Fibroblast of lung (primary cell): Measurements from ENCODE around the gene TARBP1. TPM values are rescaled to one million over a fixed set of nuclear protein-coding genes. Genes with fewer than 3 reads are reported as not detected.

Source experiments
- DNase-seq, 2 donors: peaks; one replicate each; pipeline versions ENCODE4 v3.0.0 to v3.0.0-alpha.2; 2010; ENCODE audit warnings: low read depth in 2 of 2
- H2AFZ ChIP-seq: 2 replicates; pipeline ENCODE4 v1.5.1; 2012; ENCODE audit warnings: low read length, control low read depth, inconsistent platforms
- H3K27ac ChIP-seq: 2 replicates; pipeline ENCODE4 v1.5.1; 2011; ENCODE audit warnings: low read length, control low read depth; ENCODE audit not compliant: insufficient read depth
- H3K27me3 ChIP-seq: 2 replicates; pipeline ENCODE4 v1.5.1; 2011; ENCODE audit warnings: mild to moderate bottlenecking, low read length; ENCODE audit not compliant: control insufficient read depth, insufficient read depth
- H3K36me3 ChIP-seq: 2 replicates; pipeline ENCODE4 v1.5.1; 2011; ENCODE audit warnings: low read length; ENCODE audit not compliant: control insufficient read depth, insufficient read depth
- H3K4me1 ChIP-seq: 2 replicates; pipeline ENCODE4 v1.5.1; 2011; ENCODE audit warnings: low read length; ENCODE audit not compliant: control insufficient read depth, insufficient read depth; ENCODE audit errors: extremely low read depth
- H3K4me2 ChIP-seq: 2 replicates; pipeline ENCODE4 v1.5.1; 2011; ENCODE audit warnings: low read length, control low read depth; ENCODE audit not compliant: insufficient read depth; ENCODE audit errors: extremely low read depth
- H3K4me3 ChIP-seq, 4 experiments: fragments of 200-600 bp in 1 of 4; sonication (generic) in 1 of 4; replicated peaks in 1 of 4; 2 replicates each; pipeline ENCODE4 v1.5.1; 2011 to 2016; ENCODE audit warnings: low read length in 4 of 4, low read depth in 3 of 4, mild to moderate bottlenecking in 3 of 4, control low read depth in 2 of 4, inconsistent platforms in 1 of 4, mixed read lengths in 1 of 4; ENCODE audit not compliant: insufficient read depth in 1 of 4; ENCODE audit errors: control extremely low read depth in 1 of 4
- H3K79me2 ChIP-seq: 2 replicates; pipeline ENCODE4 v1.5.1; 2012; ENCODE audit warnings: mild to moderate bottlenecking, low read length, inconsistent platforms; ENCODE audit not compliant: control insufficient read depth, insufficient read depth
- H3K9ac ChIP-seq: 2 replicates; pipeline ENCODE4 v1.5.1; 2011; ENCODE audit warnings: mild to moderate bottlenecking, low read length, control low read depth; ENCODE audit not compliant: insufficient read depth
- H3K9me3 ChIP-seq: 2 replicates; pipeline ENCODE4 v1.5.1; 2012; ENCODE audit warnings: low read depth, low read length; ENCODE audit not compliant: control insufficient read depth, insufficient read depth
- H4K20me1 ChIP-seq: 2 replicates; pipeline ENCODE4 v1.5.1; 2011; ENCODE audit warnings: low read length; ENCODE audit not compliant: control insufficient read depth, insufficient read depth; ENCODE audit errors: extremely low read depth
- EZH2 ChIP-seq: IDR thresholded peaks from 2 replicates; pipeline ENCODE4 v1.5.1; 2012; ENCODE audit warnings: low read length, control low read depth, mild to moderate bottlenecking; ENCODE audit errors: missing control alignments
- polyA plus RNA-seq, 2 donors: library from polyadenylated mRNA; depleted of rRNA in 1 of 2; stranded (reverse) in 1 of 2; unstranded in 1 of 2; fragments of >200 nt; gene quantifications; 2 replicates each; pipeline ENCODE4 v1.2.1, GENCODE V29; 2011 to 2012; ENCODE audit warnings: missing spikeins in 1 of 2
- total RNA-seq: library from RNA; depleted of rRNA; stranded (reverse); fragments of >200 nt; gene quantifications from 2 replicates; pipeline ENCODE4 v1.2.1, GENCODE V29; 2014
- TF ChIP-seq, protein P1 (sequence below), 2 donors: IDR thresholded peaks in 1 of 2; conservative IDR thresholded peaks in 1 of 2; 1 replicate in 1 of 2; 2 replicates in 1 of 2; pipeline ENCODE4 v1.5.1; 2011 to 2012; ENCODE audit warnings: low read length in 2 of 2, control low read depth in 1 of 2, inconsistent platforms in 1 of 2, low read depth in 1 of 2, mild to moderate bottlenecking in 1 of 2

Gene TARBP1
- total and polyA plus RNA-seq, 2 donors (not counting 1 experiment from before 2014, with no cell fraction given) = 11.6 to 20.6 TPM

DNA sequence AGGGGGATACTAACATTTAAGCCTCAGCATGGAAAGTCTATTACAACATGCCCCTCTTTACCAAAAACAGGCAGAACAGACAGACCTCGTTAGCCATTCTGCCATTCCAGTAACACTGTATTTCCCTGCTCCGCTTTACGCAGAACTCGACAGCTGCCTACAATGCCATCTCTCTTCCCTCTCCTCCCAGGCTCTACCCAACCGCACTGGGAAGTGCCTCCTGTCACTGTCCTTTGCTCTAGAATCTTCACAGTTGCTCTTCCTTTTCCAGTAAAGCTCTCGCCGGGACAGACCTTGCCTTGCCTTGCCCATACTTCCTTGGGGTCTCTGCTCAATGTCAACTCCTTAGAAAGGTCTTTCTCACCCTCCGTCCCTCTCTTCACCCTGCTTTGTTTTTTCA, 82.9 kb downstream of the TARBP1 start:
- H3K4me1 ChIP-seq = no peaks in the 10 kb centered on the region
- no peak for DNase-seq
- H3K4me2 ChIP-seq = no peak overlapping the region
- no peak for TF ChIP-seq EZH2
- TF ChIP-seq, protein P1, sequence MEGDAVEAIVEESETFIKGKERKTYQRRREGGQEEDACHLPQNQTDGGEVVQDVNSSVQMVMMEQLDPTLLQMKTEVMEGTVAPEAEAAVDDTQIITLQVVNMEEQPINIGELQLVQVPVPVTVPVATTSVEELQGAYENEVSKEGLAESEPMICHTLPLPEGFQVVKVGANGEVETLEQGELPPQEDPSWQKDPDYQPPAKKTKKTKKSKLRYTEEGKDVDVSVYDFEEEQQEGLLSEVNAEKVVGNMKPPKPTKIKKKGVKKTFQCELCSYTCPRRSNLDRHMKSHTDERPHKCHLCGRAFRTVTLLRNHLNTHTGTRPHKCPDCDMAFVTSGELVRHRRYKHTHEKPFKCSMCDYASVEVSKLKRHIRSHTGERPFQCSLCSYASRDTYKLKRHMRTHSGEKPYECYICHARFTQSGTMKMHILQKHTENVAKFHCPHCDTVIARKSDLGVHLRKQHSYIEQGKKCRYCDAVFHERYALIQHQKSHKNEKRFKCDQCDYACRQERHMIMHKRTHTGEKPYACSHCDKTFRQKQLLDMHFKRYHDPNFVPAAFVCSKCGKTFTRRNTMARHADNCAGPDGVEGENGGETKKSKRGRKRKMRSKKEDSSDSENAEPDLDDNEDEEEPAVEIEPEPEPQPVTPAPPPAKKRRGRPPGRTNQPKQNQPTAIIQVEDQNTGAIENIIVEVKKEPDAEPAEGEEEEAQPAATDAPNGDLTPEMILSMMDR (conservative IDR thresholded peaks at IDR 0.05 in 1 of 2, IDR thresholded peaks at IDR 0.05 in 1 of 2; ENCODE audit: low read depth in 1 of 2, low read length in 2 of 2) = no peak
- H4K20me1 ChIP-seq = no peaks in the 10 kb centered on the region
- H3K9me3 ChIP-seq = no peaks in the 10 kb centered on the region
- no peaks in the 10 kb centered on the region for H3K36me3 ChIP-seq
- no peak overlapping the region for H2AFZ ChIP-seq
- no peaks in the 10 kb centered on the region for H3K27me3 ChIP-seq
- H3K27ac ChIP-seq = no peak overlapping the region
- H3K4me3 ChIP-seq = no peak overlapping the region
- H3K9ac ChIP-seq = no peak overlapping the region
- no peaks in the 10 kb centered on the region for H3K79me2 ChIP-seq

DNA sequence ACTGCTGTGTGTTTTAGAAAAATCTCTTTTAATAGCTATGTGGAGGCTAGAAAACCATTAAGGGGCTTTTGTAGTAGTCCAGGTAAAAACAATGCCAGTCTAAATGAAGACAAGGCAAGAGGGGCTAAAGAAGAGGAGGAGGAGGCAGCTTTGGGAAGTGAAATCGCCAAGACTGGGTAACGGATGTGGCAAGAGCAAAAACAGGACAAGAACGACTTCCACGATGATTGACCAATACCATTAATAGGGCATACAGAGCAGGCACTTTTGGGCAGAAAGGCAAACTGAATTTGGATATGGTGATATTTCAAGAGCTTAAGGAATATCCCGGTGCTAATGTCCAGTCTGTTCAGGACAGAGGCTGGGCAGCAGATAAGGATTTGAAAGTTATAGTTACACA, 83.7 kb downstream of the TARBP1 start:
- Histone ChIP-seq H3K27ac (no peak overlapping the region), H3K27me3 (no peaks in the 10 kb centered on the region), H3K36me3 (no peaks in the 10 kb centered on the region), H2AFZ (no peak overlapping the region), H3K9me3 (no peaks in the 10 kb centered on the region), H3K9ac (no peak overlapping the region), H4K20me1 (no peaks in the 10 kb centered on the region), H3K4me3 (no peak overlapping the region), H3K79me2 (no peaks in the 10 kb centered on the region), H3K4me2 (no peak overlapping the region), H3K4me1 (no peaks in the 10 kb centered on the region)
- no peak for TF ChIP-seq EZH2
- TF ChIP-seq, protein P1 (conservative IDR thresholded peaks at IDR 0.05 in 1 of 2, IDR thresholded peaks at IDR 0.05 in 1 of 2; ENCODE audit: low read depth in 1 of 2, low read length in 2 of 2) = no peak
- DNase-seq = no peak

DNA sequence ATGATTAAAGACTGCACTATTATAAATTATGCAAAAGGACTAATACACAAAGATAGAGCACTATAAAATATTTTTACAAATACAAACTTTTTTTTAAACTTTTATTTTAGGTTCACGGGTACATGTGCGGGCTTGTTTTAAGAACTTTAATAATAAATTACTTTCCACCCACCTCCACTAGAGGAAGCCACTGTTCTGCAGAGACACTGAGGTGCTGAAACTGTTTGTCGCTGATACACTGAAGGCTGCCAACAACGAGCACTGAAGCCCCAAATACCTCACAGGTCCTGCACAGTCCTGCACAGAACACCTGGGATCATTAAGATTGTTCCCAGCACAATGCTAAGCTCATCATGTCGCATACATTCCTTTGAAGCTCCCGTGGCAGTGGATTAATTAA, 85.8 kb downstream of the TARBP1 start:
- Histone ChIP-seq H3K4me2 (no peak overlapping the region), H3K9ac (no peak overlapping the region), H3K79me2 (no peaks in the 10 kb centered on the region), H2AFZ (no peak overlapping the region), H3K4me3 (no peak overlapping the region), H3K9me3 (no peaks in the 10 kb centered on the region), H4K20me1 (no peaks in the 10 kb centered on the region), H3K27me3 (no peaks in the 10 kb centered on the region), H3K36me3 (no peaks in the 10 kb centered on the region), H3K4me1 (no peaks in the 10 kb centered on the region), H3K27ac (no peak overlapping the region)
- TF ChIP-seq, protein P1 (conservative IDR thresholded peaks at IDR 0.05 in 1 of 2, IDR thresholded peaks at IDR 0.05 in 1 of 2; ENCODE audit: low read depth in 1 of 2, low read length in 2 of 2) = no peak
- no peak for TF ChIP-seq EZH2
- DNase-seq = no peak
